Astrocyte (in vitro differentiated cells and primary cell): ENCODE measurements around the gene CMTM7.

Experiments used
- CTCF ChIP-seq: IDR thresholded peaks from 2 replicates; pipeline ENCODE4 v1.5.1; 2011; ENCODE audit warnings: low read depth, mild to moderate bottlenecking, inconsistent platforms, low read length, moderate library complexity; ENCODE audit not compliant: insufficient read depth
- EZH2 ChIP-seq: IDR thresholded peaks from 2 replicates; pipeline ENCODE4 v1.6.1; 2012; ENCODE audit warnings: mild to moderate bottlenecking, low read length, inconsistent platforms; ENCODE audit not compliant: insufficient read depth

- no peak for TF ChIP-seq CTCF
- TF ChIP-seq EZH2, result no peak
Observed at GRCh38 chr3:32405155-32405554, 13.5 kb downstream of the CMTM7 start.
